MM.1S (cell line): ENCODE measurements around the gene RAB11FIP2.

Experiments
- DNase-seq: peaks from one replicate; pipeline ENCODE4 v3.0.0-alpha.2; 2015
- H2AFZ ChIP-seq: fragments of 300-600 bp; sonication (generic); 2 replicates; pipeline ENCODE4 v1.6.0; 2016; ENCODE audit warnings: antibody characterized with exemption, low read length
- H3F3A ChIP-seq: fragments of 300-600 bp; sonication (generic); 2 replicates; pipeline ENCODE4 v1.6.1; 2016; ENCODE audit warnings: mild to moderate bottlenecking, antibody characterized with exemption, low read length, moderate library complexity, mixed read lengths; ENCODE audit not compliant: insufficient read depth
- H3K27ac ChIP-seq: fragments of 300-600 bp; sonication (generic); 2 replicates; pipeline ENCODE4 v1.5.1; 2016; ENCODE audit warnings: mild to moderate bottlenecking, low read length
- H3K27me3 ChIP-seq: fragments of 300-600 bp; sonication (generic); replicated peaks from 2 replicates; pipeline ENCODE4 v1.6.0; 2016; ENCODE audit warnings: low read length; ENCODE audit not compliant: insufficient read depth
- H3K36me3 ChIP-seq: fragments of 300-600 bp; sonication (generic); replicated peaks from 2 replicates; pipeline ENCODE4 v1.6.1; 2016; ENCODE audit warnings: mild to moderate bottlenecking, low read length, mixed read lengths; ENCODE audit not compliant: insufficient read depth
- H3K4me1 ChIP-seq: fragments of 300-600 bp; sonication (generic); 2 replicates; pipeline ENCODE4 v1.6.1; 2016; ENCODE audit warnings: low read length, mixed read lengths
- H3K4me2 ChIP-seq: fragments of 300-600 bp; sonication (generic); 2 replicates; pipeline ENCODE4 v1.6.0; 2016; ENCODE audit warnings: low read depth, low read length
- H3K4me3 ChIP-seq: fragments of 300-600 bp; sonication (generic); 2 replicates; pipeline ENCODE4 v1.5.1; 2016; ENCODE audit warnings: low read length, mixed read lengths
- H3K79me2 ChIP-seq: fragments of 300-600 bp; sonication (generic); 2 replicates; pipeline ENCODE4 v1.6.1; 2016; ENCODE audit warnings: mixed run types, low read length, mixed read lengths
- H3K9ac ChIP-seq: fragments of 300-600 bp; sonication (generic); 2 replicates; pipeline ENCODE4 v1.6.1; 2016; ENCODE audit warnings: low read length, mixed read lengths
- H3K9me2 ChIP-seq: fragments of 300-600 bp; sonication (generic); replicated peaks from 2 replicates; pipeline ENCODE4 v1.6.1; 2016; ENCODE audit warnings: mild to moderate bottlenecking, low read length, mixed read lengths; ENCODE audit not compliant: insufficient read depth
- H3K9me3 ChIP-seq: fragments of 300-600 bp; sonication (generic); replicated peaks from 2 replicates; pipeline ENCODE4 v1.6.1; 2016; ENCODE audit warnings: mild to moderate bottlenecking, low read length, mixed read lengths; ENCODE audit not compliant: insufficient read depth
- H4K20me1 ChIP-seq: fragments of 300-600 bp; sonication (generic); 2 replicates; pipeline ENCODE4 v1.6.1; 2016; ENCODE audit warnings: mild to moderate bottlenecking, low read length, moderate library complexity, mixed read lengths; ENCODE audit not compliant: insufficient read depth
- EZH2 ChIP-seq: fragments of 300-600 bp; sonication (generic); optimal IDR thresholded peaks from 2 replicates; pipeline ENCODE3; 2017; ENCODE audit warnings: low read depth, mild to moderate bottlenecking, antibody characterized with exemption, low read length, mixed read lengths
- EZH2phosphoT487 ChIP-seq: fragments of 300-600 bp; sonication (generic); IDR thresholded peaks from 2 replicates; pipeline ENCODE4 v1.6.1; 2018; ENCODE audit warnings: antibody characterized with exemption, low read length
- TF ChIP-seq, protein P1 (sequence below): fragments of 300-600 bp; sonication (generic); IDR thresholded peaks from 2 replicates; pipeline ENCODE4 v1.5.1; 2016; ENCODE audit warnings: antibody characterized with exemption, low read length, mixed read lengths

The RAB11FIP2 gene

DNA sequence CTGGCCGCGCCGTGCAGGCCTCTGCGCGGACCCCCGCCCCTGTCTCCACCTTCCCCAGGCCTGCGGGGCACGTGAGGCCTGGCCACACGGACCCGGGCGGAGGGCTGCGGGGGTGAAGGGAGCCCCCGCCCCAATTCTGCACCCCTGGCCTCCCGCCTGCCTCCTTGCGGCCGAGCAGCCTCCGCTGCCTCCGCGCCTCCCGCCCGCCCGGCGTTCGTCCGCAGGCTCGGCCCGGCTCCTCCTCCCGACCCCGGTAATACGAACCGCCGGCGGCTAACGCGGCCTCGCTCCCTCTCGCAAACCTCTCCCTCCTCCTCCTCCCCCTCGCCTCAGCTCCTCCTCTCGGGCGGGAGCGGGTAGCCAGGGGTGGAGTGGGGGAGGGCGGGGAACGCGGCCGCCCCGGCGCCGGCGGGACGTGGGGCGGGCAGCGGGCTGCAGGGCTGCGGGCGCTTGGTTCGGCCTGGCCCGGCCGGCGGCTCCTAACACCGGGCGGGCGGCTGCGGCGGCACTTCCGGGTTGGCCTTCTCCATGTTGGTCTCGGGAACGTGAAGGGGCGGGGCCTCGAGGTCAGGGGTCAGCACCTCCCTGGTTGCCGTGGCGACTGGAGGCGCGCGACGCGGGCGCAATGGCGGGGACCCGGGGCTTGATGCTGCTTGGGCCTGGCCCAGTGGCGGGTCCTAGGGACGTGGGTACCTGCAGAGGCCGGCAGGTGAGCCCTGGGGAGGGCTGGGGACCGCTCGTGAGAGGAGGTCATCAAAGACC is at the start of gene RAB11FIP2:
Gene RAB11FIP2 (minus strand): TSS at position 547 of the 762 bp plus-strand sequence. CDS start 778 bp downstream, outside the sequence.
- H3K4me1 ChIP-seq = peaks cover 8% of the 10 kb centered on the region; the same call in 1 of the 2 replicates
- H3K27me3 ChIP-seq = no peaks in the 10 kb centered on the region
- peak within 1 kb of the TSS; percentile 83 for H3K4me2 ChIP-seq
- no peaks in the 10 kb centered on the region for H3K9me3 ChIP-seq
- H3K9ac ChIP-seq = peak within 1 kb of the TSS; percentile 69
- H3K36me3 ChIP-seq = no peaks in the 10 kb centered on the region
- TF ChIP-seq, protein P1, sequence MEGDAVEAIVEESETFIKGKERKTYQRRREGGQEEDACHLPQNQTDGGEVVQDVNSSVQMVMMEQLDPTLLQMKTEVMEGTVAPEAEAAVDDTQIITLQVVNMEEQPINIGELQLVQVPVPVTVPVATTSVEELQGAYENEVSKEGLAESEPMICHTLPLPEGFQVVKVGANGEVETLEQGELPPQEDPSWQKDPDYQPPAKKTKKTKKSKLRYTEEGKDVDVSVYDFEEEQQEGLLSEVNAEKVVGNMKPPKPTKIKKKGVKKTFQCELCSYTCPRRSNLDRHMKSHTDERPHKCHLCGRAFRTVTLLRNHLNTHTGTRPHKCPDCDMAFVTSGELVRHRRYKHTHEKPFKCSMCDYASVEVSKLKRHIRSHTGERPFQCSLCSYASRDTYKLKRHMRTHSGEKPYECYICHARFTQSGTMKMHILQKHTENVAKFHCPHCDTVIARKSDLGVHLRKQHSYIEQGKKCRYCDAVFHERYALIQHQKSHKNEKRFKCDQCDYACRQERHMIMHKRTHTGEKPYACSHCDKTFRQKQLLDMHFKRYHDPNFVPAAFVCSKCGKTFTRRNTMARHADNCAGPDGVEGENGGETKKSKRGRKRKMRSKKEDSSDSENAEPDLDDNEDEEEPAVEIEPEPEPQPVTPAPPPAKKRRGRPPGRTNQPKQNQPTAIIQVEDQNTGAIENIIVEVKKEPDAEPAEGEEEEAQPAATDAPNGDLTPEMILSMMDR = peak; percentile 29
- TF ChIP-seq EZH2 (no peak), EZH2phosphoT487 (no peak)
- H3K27ac ChIP-seq = peak within 1 kb of the TSS; percentile 49; the same call in 1 of the 2 replicates
- peak; percentile 92 for DNase-seq
- H3K9me2 ChIP-seq = no peaks in the 10 kb centered on the region
- 0 out of 2 replicates have a peak, but pooled peaks cover 5% of the 10 kb centered on the region for H3F3A ChIP-seq
- H3K4me3 ChIP-seq = peak within 1 kb of the TSS; percentile 91
- H4K20me1 ChIP-seq = no peaks in the 10 kb centered on the region
- peaks cover 33% of the 10 kb centered on the region for H3K79me2 ChIP-seq
- peak within 1 kb of the TSS; percentile 98 for H2AFZ ChIP-seq

GRCh38 chr10:118096022-118096421 is 49.3 kb upstream of the RAB11FIP2 start:
- no peaks in the 10 kb centered on the region for H3K4me1 ChIP-seq
- H3K9me2 ChIP-seq = no peaks in the 10 kb centered on the region
- no peaks in the 10 kb centered on the region for H3K36me3 ChIP-seq
- H3K27ac ChIP-seq = no peak overlapping the region
- H3K27me3 ChIP-seq = no peaks in the 10 kb centered on the region
- DNase-seq = no peak
- no peak overlapping the region for H3K9ac ChIP-seq
- TF ChIP-seq EZH2phosphoT487 (no peak), EZH2 (no peak)
- TF ChIP-seq, protein P1 = no peak
- H2AFZ ChIP-seq = no peak overlapping the region
- no peak overlapping the region for H3K4me2 ChIP-seq
- no peaks in the 10 kb centered on the region for H3K79me2 ChIP-seq
- no peaks in the 10 kb centered on the region for H3K9me3 ChIP-seq
- H4K20me1 ChIP-seq = no peaks in the 10 kb centered on the region
- no peak overlapping the region for H3K4me3 ChIP-seq
- no peaks in the 10 kb centered on the region for H3F3A ChIP-seq

DNA sequence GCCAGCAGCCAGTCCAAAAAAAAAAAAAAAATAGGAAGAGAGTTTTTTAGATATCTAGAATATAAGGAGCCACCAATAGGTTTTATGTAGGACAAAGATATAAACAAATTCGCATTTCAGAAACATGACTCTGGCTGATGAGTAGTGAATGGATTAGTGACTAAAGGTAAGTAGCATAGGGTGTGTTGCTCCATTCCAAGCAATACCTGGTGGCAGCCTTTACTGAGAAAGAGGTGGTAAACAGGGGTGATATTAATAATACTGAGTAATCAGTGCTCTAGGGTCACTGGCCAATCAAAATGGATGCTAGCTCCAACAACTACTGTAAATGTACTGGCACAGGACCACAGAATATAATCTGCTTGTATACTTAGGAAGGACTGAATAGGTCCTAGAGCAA is 45.5 kb upstream of the RAB11FIP2 start:
- Histone ChIP-seq H3K27ac (no peak overlapping the region), H3K79me2 (no peaks in the 10 kb centered on the region), H3K4me2 (no peak overlapping the region), H2AFZ (no peak overlapping the region), H3K9ac (no peak overlapping the region), H3K9me3 (no peaks in the 10 kb centered on the region), H3K4me1 (no peaks in the 10 kb centered on the region), H3K9me2 (no peaks in the 10 kb centered on the region), H4K20me1 (no peaks in the 10 kb centered on the region), H3K36me3 (no peaks in the 10 kb centered on the region), H3K4me3 (no peak overlapping the region), H3F3A (no peaks in the 10 kb centered on the region), H3K27me3 (no peaks in the 10 kb centered on the region)
- no peak for DNase-seq
- TF ChIP-seq EZH2phosphoT487 = no peak
- TF ChIP-seq, protein P1 = no peak
- TF ChIP-seq EZH2 = no peak
